Natural killer cell (primary cell): ENCODE data around the gene RANBP17. TPM values are rescaled to one million over a fixed set of nuclear protein-coding genes. Genes with fewer than 3 reads are reported as not detected.
A peak's percentile ranks its signal among the peaks of the same experiment; 100 is the strongest.

ENCODE experiments used
- ATAC-seq, 3 donors: fragments of 150-1000 bp in 2 of 3; fragments of 200-7000 bp in 1 of 3; cut with Tn5 transposase; 1 replicate in 1 of 3; 2 replicates in 2 of 3; pipeline ENCODE4 v1.10.0; 2021; ENCODE audit warnings: mild to moderate bottlenecking in 2 of 3, moderate library complexity in 2 of 3
- DNase-seq, 2 donors: peaks; one replicate each; pipeline versions ENCODE4 v3.0.0 to v3.0.0-alpha.2; 2013 to 2021; ENCODE audit warnings: mixed read lengths in 1 of 2
- H3K27ac ChIP-seq: one replicate; pipeline ENCODE4 v1.5.1; 2013; ENCODE audit warnings: mild to moderate bottlenecking, low read length
- H3K27me3 ChIP-seq: one replicate; pipeline ENCODE4 v1.6.1; 2013; ENCODE audit warnings: low read length; ENCODE audit not compliant: control insufficient read depth, insufficient read depth
- H3K36me3 ChIP-seq: one replicate; pipeline ENCODE4 v1.6.1; 2013; ENCODE audit warnings: low read length; ENCODE audit not compliant: control insufficient read depth, insufficient read depth
- H3K4me1 ChIP-seq: one replicate; pipeline ENCODE4 v1.6.1; 2013; ENCODE audit warnings: low read length; ENCODE audit not compliant: control insufficient read depth, insufficient read depth
- H3K4me3 ChIP-seq: one replicate; pipeline ENCODE4 v1.5.1; 2013; ENCODE audit warnings: low read length
- H3K9me3 ChIP-seq: one replicate; pipeline ENCODE4 v1.6.1; 2013; ENCODE audit warnings: low read length; ENCODE audit not compliant: control insufficient read depth, insufficient read depth
- H3K27ac Mint-ChIP-seq, 2 donors: one replicate each; pipeline ENCODE4 v1.8.0; 2022; ENCODE audit warnings: mild to moderate bottlenecking in 2 of 2, mixed read lengths in 2 of 2, moderate library complexity in 1 of 2
- H3K27me3 Mint-ChIP-seq, 2 donors: one replicate each; pipeline ENCODE4 v1.8.0; 2022; ENCODE audit warnings: low read depth in 2 of 2, mixed read lengths in 2 of 2
- H3K36me3 Mint-ChIP-seq: one replicate; pipeline ENCODE4 v1.8.0; 2022; ENCODE audit warnings: mixed read lengths
- H3K4me1 Mint-ChIP-seq, 2 donors: one replicate each; pipeline ENCODE4 v1.8.0; 2022; ENCODE audit warnings: mixed read lengths in 2 of 2
- H3K4me3 Mint-ChIP-seq: one replicate; pipeline ENCODE4 v1.8.0; 2022; ENCODE audit warnings: mild to moderate bottlenecking, moderate library complexity, mixed read lengths
- H3K9me3 Mint-ChIP-seq, 2 donors: one replicate each; pipeline ENCODE4 v1.8.0; 2022; ENCODE audit warnings: mixed read lengths in 2 of 2
- WGBS: methylation state at CpG from one replicate; pipeline ENCODE4 v1.1.7; 2013; ENCODE audit warnings: missing lambda C conversion rate; ENCODE audit not compliant: insufficient coverage; 5-methylcytosine and 5-hydroxymethylcytosine counted together
- intact Hi-C: fragments of 100-400 bp; cut with micrococcal nuclease; formaldehyde crosslinking; loops from one replicate; pipeline ENCODE4 v1.14.2; 2022
- total RNA-seq, 4 donors: library from RNA; stranded (reverse); fragments of 120-200 nt in 1 of 4; gene quantifications; one replicate each; pipeline versions ENCODE4 v1.2.3 to v1.2.4, GENCODE V29; 2013 to 2022
- TF ChIP-seq, protein P1 (sequence below): fragments of 200-600 bp; IDR thresholded peaks from one replicate; pipeline ENCODE4 v1.8.0; 2022; ENCODE audit warnings: antibody characterized with exemption

RANBP17 gene
- total RNA-seq, 3 donors from 2014 or later (not counting 1 experiment from before 2014, with no cell fraction given): 11.2 to 15.0 (median 12.6) TPM

DNA sequence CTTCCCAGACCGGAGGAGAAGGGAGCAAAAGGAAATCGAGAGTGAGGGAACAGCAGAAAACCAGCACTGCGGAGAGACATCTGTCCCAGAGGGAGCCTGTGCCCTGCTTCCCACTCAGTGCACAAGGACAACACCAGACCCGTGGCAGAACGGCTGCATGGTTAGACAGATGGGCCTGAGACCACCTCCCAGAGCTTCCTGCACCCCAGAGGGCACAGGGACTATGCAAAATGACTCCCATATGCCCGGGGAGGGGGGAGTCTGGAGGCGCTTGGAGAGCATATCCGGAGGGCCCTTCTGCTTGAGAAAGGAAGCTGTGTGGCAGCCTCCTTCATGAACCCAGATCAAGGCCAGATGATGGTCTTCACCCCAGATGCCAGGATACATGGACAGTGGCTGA, 473.8 kb downstream of the RANBP17 start:
- TF ChIP-seq, protein P1, sequence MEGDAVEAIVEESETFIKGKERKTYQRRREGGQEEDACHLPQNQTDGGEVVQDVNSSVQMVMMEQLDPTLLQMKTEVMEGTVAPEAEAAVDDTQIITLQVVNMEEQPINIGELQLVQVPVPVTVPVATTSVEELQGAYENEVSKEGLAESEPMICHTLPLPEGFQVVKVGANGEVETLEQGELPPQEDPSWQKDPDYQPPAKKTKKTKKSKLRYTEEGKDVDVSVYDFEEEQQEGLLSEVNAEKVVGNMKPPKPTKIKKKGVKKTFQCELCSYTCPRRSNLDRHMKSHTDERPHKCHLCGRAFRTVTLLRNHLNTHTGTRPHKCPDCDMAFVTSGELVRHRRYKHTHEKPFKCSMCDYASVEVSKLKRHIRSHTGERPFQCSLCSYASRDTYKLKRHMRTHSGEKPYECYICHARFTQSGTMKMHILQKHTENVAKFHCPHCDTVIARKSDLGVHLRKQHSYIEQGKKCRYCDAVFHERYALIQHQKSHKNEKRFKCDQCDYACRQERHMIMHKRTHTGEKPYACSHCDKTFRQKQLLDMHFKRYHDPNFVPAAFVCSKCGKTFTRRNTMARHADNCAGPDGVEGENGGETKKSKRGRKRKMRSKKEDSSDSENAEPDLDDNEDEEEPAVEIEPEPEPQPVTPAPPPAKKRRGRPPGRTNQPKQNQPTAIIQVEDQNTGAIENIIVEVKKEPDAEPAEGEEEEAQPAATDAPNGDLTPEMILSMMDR: no peak
- peaks cover 9% of the 10 kb centered on the region for H3K4me1 ChIP-seq
- intact Hi-C loops: no loop called here
- peaks cover 6% of the 10 kb centered on the region for H3K27me3 ChIP-seq
- DNase-seq (no peak), ATAC-seq (no peak)
- Mint-ChIP-seq H3K4me1 (peaks cover 6 to 8% of the 10 kb centered on the region in 2 donors), H3K4me3 (no peak overlapping the region), H3K36me3 (no peaks in the 10 kb centered on the region), H3K27me3 (peaks cover 27 to 49% of the 10 kb centered on the region in 2 donors), H3K9me3 (no peaks in the 10 kb centered on the region), H3K27ac (no peak overlapping the region)
- no peak overlapping the region for H3K4me3 ChIP-seq
- no peaks in the 10 kb centered on the region for H3K36me3 ChIP-seq
- WGBS: 78% methylated on average over 8 of the region's 8 CpGs
- no peaks in the 10 kb centered on the region for H3K9me3 ChIP-seq
- no peak overlapping the region for H3K27ac ChIP-seq

DNA sequence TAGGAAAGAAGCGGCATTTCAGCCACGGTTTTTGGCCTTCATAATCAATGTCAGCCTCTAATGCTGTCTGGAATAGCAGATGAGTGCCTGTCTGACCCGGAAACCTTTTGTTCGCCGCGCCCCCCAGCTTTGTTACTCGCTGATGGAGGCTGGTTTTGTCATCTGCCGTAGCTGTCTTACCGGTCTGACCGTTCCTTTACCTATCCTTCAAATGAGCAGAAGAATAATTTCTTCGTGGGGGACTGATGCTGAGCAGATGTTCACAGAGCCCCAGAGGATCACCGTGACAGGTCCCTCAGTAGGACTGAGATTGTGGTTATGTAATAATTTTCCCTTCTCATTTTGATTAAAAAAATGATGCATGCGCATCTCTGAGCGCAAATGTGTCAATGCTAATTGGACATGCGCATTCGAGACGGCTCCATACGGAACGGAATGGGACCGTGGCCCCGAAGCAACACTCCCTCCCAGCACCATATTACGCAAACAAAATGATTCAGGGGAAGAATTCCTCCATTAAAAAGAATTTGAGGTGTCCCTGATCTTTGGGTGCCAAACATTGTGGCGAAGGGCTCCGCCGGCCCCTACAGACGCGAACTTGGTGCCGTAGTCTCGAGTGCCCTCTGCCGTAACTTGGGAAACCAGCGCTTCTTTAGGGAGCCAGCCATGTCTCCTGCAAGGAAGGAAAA, 474.8 kb downstream of the RANBP17 start:
- H3K36me3 Mint-ChIP-seq: no peaks in the 10 kb centered on the region
- Histone ChIP-seq H3K27me3 (peaks cover 6% of the 10 kb centered on the region), H3K4me3 (no peak overlapping the region), H3K27ac (no peak overlapping the region), H3K36me3 (no peaks in the 10 kb centered on the region), H3K4me1 (peaks cover 9% of the 10 kb centered on the region), H3K9me3 (no peaks in the 10 kb centered on the region)
- TF ChIP-seq, protein P1: peak; percentile 30
- DNase-seq (peak in 1 of 2 donors; percentile 55), ATAC-seq (peak in 2 of 3 donors; percentile 49 to 79)
- H3K4me3 Mint-ChIP-seq: peak overlapping the region; percentile 60
- 16% methylated on average over 31 of the region's 31 CpGs for WGBS
- H3K9me3 Mint-ChIP-seq: no peaks in the 10 kb centered on the region
- intact Hi-C loops: loop anchor here (1.0 kb wide), 1 partner anchor 129 kb away; no protein-coding TSS in a partner anchor
- peaks cover 26 to 47% of the 10 kb centered on the region in 2 donors for H3K27me3 Mint-ChIP-seq
- peaks cover 6 to 8% of the 10 kb centered on the region in 2 donors for H3K4me1 Mint-ChIP-seq
- no peak overlapping the region for H3K27ac Mint-ChIP-seq

DNA sequence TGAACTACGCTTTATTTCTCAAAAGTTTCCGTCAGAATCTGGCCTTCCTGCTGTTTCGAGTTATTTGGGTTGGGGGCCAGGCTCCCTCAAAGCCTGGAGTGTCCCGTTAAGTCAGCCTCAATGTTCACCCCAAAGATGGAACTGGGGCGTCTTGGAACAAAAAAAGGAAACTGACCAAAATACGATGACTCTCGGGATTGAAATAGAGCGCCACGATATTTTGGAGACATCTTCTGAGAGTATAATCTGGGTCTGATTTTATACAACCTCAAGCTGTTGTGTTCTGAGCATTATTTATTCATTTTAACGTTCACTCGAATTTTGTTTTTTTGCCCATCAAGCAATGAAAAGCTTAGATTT, 475.4 kb downstream of the RANBP17 start:
- Histone ChIP-seq H3K4me3 (no peak overlapping the region), H3K27ac (no peak overlapping the region), H3K9me3 (no peaks in the 10 kb centered on the region), H3K36me3 (no peaks in the 10 kb centered on the region), H3K4me1 (peaks cover 9% of the 10 kb centered on the region), H3K27me3 (peaks cover 6% of the 10 kb centered on the region)
- Mint-ChIP-seq H3K4me3 (peak overlapping the region; percentile 60), H3K4me1 (peaks cover 6 to 8% of the 10 kb centered on the region in 2 donors), H3K36me3 (no peaks in the 10 kb centered on the region), H3K9me3 (no peaks in the 10 kb centered on the region), H3K27ac (no peak overlapping the region), H3K27me3 (peaks cover 22 to 42% of the 10 kb centered on the region in 2 donors)
- intact Hi-C loops: loop anchor here (1.0 kb wide), 1 partner anchor 130 kb away; no protein-coding TSS in a partner anchor
- TF ChIP-seq, protein P1: no peak
- no peak for ATAC-seq
- no peak for DNase-seq
- WGBS: 24% methylated on average over 11 of the region's 11 CpGs
